Effector CD8-positive, alpha-beta T cell (primary cell): ENCODE results near the gene UBR1.
A peak's percentile ranks its signal among the peaks of the same experiment; 100 is the strongest.
"Not testable (repeated sequence)": the region's sequence is repeated elsewhere in the genome, so short reads cannot be mapped to it uniquely, and the experiment has no call there.

Experiments used
- DNase-seq: peaks from one replicate; lab custom pipeline; 2025; lab: John Stamatoyannopoulos, UW

UBR1 gene

GRCh38 chr15:42973114-42973513 is 132.7 kb downstream of the UBR1 start:
- no peak for DNase-seq

DNA sequence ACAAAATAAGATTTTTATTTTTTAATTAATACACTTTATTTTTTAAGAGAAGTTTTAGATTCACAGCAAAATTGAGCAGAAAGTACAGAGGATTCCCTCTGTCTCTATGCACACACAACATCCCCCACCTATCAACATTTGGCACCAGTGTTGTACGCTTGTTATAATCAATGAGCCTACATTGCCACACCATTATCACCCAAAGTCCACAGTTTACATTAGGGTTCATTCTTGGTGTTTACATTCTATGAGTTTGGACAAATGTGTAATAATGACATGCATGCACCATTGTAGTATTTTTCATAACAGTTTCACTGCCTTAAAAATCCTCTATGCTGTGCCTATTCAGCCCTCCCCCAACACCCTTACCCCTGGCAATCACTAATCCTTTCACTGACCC is 134.0 kb downstream of the UBR1 start:
- DNase-seq, result no peak

DNA sequence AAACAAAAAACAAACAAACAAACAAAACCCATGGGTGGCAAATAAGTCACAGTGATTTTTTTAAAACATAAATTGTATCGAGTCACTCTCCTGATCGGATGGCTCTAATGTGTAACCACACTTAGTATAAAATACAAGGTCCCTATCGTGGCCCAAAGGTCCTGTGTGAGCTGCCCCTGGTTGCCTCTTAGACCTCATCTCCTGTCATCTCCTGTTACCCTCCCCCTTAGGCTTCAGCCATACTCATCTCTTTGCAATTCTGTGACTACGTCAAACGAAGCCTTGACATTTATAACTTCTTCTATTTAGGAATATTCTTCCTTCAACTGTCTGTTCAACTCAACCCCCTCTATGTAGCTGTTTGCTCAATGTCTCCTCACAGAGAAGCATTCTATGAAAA is 141.4 kb downstream of the UBR1 start:
- DNase-seq, result no peak

DNA sequence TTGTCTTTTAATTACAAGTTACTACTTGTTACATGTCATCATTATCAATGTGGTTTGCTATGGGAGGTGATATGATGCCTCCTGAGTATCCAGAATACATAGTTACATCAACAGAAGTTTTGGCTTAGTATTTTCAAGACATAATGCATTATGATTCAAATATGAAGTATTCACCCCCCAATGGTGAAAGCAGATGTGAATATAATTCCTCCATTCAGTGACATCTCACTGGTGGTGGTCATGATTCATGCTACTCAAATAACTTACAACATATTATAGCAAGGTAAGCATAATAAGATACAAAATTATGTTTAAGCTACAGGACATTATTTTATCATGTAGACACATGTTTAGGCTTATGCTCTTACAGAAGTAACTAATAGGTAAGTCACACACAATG is 150.3 kb downstream of the UBR1 start:
- DNase-seq, result no peak

DNA sequence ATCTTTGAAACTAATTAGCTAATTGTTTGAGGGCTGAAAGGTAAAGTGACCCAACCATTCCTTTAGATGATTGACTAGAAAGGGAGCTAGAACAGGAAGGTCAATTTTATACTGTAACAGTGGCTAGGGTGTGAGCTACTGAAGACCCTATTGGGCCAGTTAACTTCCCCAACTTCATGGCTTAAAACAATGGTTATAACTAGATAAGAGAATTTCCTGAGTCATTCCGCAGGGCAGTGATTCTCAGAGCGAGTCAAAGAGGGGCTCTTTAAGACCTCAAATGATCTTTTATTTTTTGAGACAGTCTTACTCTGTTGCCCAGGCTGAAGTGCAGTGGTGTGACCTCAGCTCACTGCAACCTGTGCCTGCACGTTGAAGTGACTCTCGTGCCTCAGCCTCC is 151.5 kb downstream of the UBR1 start:
- no peak for DNase-seq

DNA sequence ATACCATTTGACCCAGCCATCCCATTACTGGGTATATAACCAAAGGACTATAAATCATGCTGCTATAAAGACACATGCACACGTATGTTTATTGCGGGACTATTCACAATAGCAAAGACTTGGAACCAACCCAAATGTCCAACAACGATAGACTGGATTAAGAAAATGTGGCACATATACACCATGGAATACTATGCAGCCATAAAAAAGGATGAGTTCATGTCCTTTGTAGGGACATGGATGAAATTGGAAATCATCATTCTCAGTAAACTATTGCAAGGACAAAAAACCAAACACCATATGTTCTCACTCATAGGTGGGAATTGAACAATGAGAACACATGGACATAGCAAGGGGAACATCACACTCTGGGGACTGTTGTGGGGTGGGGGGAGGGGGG is 156.9 kb downstream of the UBR1 start:
- not testable (repeated sequence) for DNase-seq

DNA sequence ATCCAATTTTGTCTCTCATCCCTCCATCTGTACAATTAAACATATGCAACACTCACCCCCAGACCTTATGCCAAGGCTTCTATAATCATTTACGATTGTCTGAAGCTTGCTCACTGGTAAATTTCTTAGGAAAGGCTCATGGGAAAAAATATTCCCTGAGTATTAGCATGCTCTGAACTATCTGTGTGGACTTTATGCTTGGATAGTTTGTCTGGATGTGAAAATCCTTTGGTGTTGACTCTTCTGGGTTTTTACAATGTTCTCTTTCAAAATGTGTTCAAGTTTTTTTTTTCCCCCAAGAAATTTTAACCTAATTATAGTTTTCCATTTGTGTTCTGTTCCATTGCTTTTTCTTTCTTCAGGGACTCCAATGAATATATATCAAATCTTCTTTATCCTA is 165.3 kb downstream of the UBR1 start:
- DNase-seq, result no peak

DNA sequence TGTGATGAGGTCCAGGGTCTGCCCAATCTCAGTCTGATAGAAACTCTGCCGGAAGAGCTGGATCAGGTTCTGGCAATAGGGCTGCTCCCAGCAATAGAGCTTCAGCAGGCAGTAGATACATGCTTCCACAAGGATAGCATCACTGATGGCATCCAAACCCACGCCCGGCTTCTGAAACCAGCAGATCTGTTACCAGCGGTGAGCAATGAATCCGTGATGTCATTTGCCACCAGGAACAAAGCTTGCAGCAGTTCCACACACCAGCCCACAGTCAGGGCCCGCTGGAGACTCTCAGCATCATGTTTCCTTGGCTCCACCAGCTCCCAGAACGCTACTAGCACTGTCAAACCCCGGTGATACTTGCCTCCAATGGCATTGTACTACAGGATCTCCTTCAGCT is 166.0 kb downstream of the UBR1 start:
- DNase-seq, result no peak

- no peak for DNase-seq
Measured at GRCh38 chr15:42937143-42937542, 168.7 kb downstream of the UBR1 start.

DNA sequence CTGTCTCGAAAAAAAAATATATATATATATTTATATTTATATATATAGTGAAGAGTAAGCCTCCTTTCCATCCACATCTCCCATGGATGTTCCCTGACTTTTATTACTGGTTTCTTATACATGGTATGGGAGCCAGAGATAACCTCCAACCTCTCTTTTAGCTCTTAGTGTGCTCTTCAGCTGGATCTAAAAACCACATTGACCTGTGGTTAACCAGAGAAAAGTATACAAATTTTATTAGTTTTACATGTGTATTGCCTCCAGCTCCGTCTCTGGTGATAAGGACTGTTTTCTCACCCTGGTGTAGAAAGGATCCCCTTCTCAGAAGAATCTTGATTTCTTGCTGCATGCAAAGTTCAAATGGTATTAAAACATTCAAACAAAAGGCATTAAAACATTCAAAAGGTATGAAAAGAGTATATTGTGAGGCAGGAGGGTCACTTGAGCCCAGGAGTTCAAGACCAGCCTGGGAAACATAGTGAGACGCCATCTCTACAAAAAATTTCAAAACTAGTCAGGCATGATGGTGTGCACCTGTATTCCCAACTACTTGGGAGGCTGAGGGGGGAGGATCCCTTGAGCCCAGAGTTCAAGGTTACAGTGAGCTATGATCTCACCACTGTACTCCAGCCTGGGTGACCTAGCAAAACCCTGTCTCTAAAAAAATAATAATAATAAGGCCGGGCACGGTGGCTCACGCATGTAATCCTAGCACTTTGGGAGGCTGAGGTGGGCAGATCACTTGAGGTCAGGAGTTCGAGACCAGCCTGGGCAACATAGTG is 171.8 kb downstream of the UBR1 start:
- no peak for DNase-seq

DNA sequence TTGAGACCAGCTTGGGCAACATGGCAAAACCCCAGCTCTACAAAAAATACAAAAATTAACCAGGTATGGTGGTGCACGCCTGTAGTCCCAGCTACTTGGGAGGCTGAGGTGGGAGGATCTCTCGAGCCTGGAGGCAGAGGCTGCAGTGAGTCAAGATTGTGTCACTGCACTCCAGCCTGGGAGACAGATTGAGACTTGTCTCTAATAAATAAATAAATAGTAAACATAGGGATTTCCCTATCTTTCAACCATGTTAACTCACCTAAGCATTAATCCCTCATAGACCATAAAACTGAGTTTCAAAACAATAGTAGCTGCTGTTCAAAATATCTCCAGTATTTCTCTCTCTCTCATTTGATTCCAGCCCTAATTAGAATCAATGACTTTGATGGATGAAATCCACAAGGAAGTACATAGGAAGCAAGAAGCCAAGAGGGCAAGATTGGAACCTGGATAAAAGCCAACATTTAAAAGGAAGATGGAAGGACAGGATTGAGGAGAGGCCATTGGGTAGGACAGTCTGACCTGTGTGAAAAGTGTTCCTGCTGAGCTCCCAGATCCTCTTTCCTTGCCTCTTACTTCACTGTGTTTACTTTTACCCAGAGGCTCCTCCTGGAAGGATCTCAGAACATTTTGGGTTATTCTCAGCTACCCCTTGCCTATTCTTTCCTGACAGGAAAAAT is 172.9 kb downstream of the UBR1 start:
- DNase-seq, result no peak

GRCh38 chr15:42931702-42932486 is 173.9 kb downstream of the UBR1 start:
- no peak for DNase-seq

DNA sequence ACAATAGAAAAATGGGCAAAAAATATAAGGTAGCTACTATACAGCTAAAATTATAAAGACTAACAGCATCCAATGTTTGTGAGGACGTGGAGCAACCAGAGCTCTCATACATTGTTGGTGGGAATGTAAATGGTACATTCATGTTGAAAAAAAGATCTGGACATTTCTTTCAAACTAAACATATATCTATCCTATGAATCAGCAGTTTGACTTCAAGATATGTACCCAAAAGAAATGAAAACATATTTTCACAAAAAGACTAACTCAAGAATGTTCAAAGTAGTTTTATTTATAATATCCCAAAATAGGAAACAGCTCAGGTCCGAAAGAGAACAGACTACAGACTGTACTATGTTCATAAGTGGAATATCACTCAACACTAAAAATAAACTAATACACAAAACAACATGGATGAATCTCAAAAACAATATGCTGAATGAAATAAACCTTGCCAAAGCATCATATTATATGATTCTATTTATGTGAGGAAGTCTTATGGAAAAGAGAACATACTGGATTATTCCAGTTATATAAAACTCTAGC is 176.5 kb downstream of the UBR1 start:
- no peak for DNase-seq

- peak; percentile 29 for DNase-seq
Measured at GRCh38 chr15:42921342-42921731, 184.5 kb downstream of the UBR1 start.

GRCh38 chr15:42920519-42921341 is 185.1 kb downstream of the UBR1 start, which contains the start of gene TTBK2:
TTBK2 (minus strand) TSS chr15:42920778; CDS start chr15:42878617, 42,161 bp downstream.
- DNase-seq, result peak; percentile 96

DNA sequence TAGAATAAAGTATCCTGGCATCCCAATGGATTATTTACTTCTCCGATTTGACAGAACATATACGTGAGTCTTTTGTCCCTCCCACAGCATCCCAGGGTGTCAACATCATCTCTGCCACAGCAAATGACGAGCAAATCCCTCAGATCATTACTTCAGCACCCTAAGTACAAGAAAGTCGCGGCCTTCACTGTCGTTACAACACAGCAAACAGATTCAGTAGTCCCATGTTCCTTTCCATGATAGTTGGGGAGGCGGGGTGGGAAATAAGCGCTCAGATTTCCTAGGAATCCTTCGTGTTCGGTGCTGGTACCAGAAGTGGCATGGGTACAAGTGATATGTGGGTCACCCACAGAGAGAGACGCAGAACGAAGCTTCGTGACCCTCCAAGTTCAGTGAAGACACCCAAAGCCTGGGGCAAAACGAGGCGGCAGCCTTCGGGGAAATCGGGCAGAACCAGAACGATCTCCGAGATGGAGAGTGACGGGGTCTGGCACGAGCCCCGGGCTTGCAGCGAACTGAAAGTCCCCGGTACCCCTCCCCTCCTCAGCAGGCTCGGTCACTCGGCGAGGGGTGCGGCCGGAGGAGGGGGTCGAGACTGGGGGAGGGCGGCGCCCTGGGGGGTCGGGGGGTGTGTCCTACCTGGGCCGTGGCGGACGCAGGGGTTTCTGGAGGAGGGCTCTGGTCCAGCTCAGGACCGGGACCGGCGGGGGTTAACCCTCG is 185.9 kb downstream of the UBR1 start:
- peak; percentile 45 for DNase-seq

DNA sequence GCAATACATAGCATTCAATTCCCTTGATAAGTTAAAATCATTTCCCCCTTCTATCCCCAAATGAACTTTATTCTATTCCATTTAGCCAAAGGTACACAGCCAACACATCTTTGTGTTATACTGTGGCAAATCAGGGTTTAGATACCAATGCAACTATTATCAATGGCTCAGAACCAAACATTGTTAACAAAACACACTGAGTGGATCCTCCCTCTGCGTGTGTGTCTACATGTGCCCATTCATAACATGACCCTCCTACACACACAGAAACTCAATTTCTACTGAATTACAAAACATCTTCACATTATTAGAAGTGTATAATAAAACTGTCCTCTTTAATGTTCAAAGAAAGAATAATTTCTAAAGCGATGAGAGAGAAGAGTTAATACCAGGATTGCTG is 186.5 kb downstream of the UBR1 start:
- no peak for DNase-seq

DNA sequence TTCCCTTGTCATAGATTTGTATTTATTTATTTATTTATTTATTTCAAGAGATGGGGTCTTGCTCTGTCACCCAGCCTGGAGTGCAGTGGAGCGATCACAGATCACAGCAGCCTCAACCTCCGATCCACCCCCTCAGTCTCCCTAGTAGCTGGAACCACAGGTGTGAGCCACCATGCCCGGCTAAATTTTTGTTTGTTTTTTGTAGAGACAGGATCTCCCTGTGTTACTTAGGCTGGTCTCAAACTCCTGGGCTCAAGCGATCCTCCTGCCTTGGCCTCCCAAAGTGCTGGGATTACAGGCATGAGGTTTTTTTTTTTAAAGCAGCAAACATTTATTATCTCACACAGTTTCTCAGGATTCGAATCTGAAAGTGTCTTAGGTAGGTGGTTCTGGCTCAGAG is 187.8 kb downstream of the UBR1 start:
- DNase-seq, result no peak

DNA sequence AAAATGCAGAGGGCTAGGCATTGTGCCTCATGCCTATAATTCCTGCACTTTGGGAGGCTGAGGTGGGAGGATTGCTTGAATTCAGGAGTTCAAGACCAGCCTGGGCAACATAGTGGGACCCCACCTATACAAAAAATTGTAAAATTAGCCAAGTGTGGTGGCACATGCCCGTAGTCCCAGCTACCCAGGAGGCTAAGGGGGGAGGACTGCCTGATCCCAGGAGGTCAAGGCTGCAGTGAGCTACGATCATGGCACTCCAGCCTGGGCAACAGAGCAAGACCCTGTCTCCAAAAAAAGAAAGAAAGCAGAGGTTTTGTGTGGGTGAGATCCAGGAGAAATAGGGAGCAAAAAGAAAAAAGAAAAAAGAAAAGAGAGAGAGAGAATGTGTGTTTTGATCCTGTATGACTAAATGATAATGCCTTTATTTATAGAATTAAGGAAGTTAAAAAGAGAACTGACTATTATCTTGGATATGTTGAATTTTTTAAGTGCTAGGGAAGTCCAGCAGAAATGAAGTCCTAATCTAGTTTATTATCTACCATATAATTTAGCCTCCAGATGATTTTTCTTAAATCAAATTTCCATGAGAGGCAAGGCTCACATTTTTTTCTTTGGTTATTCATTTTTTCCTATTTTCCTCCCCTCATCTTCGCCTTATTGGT is 190.1 kb downstream of the UBR1 start:
- DNase-seq, result no peak
